NCI-H128 (cell line): Measurements from ENCODE around the gene FMO2.

Source experiments
- DNase-seq: peaks from one replicate; lab custom pipeline; 2025; ENCODE audit not compliant: unreplicated experiment; lab: John Stamatoyannopoulos, UW

FMO2 gene, protein sequence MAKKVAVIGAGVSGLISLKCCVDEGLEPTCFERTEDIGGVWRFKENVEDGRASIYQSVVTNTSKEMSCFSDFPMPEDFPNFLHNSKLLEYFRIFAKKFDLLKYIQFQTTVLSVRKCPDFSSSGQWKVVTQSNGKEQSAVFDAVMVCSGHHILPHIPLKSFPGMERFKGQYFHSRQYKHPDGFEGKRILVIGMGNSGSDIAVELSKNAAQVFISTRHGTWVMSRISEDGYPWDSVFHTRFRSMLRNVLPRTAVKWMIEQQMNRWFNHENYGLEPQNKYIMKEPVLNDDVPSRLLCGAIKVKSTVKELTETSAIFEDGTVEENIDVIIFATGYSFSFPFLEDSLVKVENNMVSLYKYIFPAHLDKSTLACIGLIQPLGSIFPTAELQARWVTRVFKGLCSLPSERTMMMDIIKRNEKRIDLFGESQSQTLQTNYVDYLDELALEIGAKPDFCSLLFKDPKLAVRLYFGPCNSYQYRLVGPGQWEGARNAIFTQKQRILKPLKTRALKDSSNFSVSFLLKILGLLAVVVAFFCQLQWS

DNA sequence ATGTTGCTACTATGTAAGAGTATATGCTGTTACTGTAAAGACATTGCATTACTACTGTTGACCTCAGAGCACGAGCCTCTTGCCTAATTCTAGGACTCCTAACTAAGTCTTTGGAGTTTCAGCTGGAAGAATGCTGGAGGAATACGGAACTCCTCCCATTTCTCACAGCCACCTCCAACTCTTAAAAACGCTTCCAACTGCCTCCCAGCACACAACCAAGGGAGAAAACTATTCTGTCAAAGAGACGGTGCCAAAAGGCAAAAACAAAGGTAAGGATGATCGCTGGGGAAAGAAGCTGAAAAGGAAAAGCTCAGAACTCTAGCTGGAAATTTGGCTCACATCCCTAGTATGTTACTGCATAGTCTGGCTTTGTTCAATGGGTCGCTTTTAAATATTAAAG, at the start of gene FMO2:
FMO2 (plus strand) TSS at position 210 of the 400 bp plus-strand sequence. CDS start 414 bp downstream, outside the sequence.
- DNase-seq, result no peak

GRCh38 chr1:171137580-171137979, 47.5 kb upstream of the FMO2 start:
- no peak for DNase-seq

- no peak for DNase-seq
Measured at GRCh38 chr1:171138980-171139379, 46.1 kb upstream of the FMO2 start.

GRCh38 chr1:171139890-171140289, 45.2 kb upstream of the FMO2 start:
- DNase-seq, result peak; percentile 67

DNA sequence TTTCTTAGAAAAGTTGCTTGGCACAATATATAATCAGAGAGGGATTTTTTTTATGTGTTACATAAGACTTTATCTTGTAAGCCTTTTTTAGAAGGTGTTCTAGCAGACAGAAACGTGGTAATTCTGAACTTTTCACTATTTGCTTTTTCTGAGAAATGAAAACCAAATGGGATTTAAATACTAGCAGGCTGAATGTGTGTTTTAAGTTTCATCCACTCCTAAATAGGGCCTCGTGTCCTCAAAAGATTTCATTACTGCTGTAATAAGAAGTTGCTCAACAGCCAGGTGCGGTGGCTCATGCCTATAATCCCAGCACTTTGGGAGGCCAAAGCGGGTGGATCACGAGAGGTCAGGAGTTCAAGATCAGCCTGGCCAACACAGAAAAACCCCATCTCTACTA, 44.7 kb upstream of the FMO2 start:
- no peak for DNase-seq

DNA sequence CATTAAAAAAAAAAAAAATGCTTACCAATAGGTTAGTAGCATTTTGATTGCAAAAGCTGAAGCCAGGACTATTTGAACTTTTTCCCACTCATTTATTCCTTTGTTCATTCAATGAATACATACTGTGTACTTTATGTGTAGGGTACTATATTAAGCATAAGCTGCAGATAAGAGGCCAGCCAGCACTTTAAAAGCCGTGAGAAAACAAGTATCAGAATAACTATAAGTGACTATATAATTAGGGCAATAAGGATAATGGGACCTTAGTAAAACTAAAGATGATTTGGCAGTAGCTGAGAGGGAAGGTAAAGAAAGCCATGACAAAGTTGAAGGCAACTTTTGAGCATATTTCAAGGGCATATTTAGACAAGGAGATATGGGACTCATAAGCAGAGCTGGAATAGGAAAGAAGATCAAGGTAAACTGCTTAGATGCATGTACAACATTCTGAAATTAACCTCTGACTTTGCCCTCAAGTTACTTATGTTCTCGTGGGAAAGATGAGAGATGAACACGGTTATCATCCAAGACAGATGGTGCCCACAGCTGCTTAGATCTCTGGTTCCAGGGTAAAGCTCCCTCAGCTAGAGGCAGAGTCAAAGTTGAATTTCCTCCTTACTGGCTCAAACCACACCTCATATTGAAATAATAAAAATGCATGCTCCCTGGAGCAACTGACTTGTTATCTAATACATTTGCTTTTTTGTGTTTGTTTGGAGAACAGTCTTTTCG, 44.0 kb upstream of the FMO2 start:
- no peak for DNase-seq

GRCh38 chr1:171141688-171142415, 43.2 kb upstream of the FMO2 start:
- no peak for DNase-seq

DNA sequence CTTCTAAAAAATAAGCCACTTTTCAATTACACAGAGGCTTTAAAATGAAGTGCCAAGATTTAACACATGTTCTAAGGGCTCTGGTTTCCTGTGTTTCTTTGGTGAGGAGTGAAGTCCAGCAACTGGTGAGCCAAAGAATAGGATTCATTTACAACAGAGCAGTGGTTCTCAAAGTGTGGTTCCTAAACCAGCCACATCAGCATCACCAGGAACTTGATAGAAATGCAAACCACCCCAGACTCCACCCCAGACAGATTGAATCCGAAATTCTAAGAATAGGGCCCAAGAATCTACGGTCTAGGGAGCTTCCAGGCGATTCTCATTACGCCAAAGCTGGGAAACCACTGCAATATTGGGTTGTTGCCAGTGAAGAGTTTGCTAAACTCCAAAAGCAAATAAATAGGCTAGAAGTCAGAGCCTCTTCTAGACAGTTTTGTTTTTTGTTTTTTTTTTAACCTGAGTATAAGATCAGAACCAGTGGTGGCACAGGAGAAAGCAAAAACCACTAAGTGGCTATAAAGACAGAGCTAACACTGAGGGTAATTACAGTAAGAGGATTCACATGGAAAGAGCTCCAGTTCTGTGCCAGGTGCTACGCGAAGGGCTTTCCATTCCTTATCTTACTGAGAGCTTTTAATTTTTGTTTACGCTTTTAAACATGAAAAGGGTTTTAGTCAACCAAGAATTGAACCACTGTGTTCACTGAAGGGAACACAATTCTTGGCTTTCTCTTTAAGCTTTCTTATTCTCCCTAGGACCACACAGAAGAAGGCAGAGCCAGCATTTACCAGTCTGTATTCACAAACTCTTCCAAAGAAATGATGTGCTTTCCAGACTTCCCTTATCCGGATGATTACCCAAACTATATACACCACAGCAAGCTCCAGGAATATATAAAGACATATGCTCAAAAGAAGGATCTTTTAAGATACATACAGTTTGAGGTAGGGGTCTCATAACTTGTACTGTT, 42.4 kb upstream of the FMO2 start:
- DNase-seq, result peak; percentile 91

- DNase-seq, result no peak
Measured at GRCh38 chr1:171150156-171150555, 34.9 kb upstream of the FMO2 start.

GRCh38 chr1:171152549-171152948, 32.6 kb upstream of the FMO2 start:
- no peak for DNase-seq

- no peak for DNase-seq
Measured at GRCh38 chr1:171155484-171155883, 29.6 kb upstream of the FMO2 start.

DNA sequence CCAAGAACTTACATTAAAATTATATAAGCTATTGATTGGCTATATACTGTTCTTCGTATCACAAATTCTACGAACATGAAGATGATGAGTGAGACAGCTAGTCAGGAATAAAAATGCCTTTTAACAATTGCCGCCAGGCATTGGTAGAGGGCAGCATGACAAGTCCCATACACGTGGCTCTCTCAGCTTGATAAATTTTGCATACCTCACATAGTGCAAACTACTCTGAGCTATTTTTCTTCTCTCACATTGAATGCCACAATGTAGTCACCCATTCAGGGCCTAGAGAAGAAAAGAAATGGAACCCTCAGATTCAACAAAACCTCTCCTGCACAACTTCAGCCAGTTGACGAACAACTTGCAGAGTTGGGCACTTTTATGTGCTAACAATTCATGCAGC, 27.0 kb upstream of the FMO2 start:
- DNase-seq, result no peak

GRCh38 chr1:171158551-171158950, 26.5 kb upstream of the FMO2 start:
- DNase-seq, result no peak

GRCh38 chr1:171159148-171159547, 26.0 kb upstream of the FMO2 start:
- DNase-seq, result no peak

- no peak for DNase-seq
Measured at GRCh38 chr1:171160211-171160610, 24.9 kb upstream of the FMO2 start.

DNA sequence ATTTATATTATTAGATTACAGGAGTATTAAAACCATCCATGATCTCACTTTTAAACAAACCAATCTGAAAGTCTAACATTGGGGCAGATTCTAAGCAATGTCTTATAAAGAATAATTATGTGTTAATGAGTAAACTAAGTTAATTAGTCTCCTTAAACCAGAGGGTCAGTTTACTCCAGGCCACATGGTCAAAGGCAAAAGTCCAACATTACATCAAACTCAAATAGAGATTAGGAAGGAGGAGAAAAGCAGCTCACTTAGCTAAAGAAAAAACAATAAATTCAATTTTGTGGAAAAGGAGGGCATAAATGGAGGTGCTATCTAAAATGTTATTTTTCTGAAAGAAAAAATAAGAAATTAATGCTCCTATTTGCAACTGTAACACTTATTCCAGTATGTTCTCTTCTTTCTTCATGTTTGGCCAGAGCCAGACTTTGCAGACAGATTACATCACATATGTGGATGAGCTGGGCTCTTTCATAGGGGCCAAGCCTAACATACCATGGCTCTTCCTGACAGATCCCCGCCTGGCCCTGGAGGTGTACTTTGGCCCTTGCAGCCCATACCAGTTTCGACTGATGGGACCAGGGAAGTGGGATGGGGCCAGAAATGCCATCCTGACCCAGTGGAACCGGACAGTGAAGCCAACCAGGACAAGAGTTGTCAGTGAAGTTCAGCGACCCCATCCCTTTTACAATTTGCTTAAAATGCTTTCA, 24.3 kb upstream of the FMO2 start:
- DNase-seq, result no peak

DNA sequence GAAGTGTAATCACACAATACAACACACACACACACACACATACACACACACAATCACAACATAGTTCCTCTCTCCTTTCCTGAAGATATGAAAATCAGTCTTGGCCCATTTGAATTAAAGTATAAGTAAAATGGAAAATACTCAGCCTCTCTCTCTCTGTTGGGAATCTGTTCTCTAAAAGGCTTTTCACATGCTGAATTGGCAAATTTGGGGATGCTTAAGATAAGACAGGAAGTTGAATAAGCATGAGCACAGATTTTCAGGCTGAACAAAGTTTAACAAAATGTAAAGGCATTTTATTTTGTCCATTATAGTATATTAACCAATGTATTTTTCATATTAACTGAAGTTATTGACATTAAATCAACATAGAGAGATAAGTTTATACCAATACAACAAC, 23.7 kb upstream of the FMO2 start:
- no peak for DNase-seq

- no peak for DNase-seq
Measured at GRCh38 chr1:171166361-171166760, 18.7 kb upstream of the FMO2 start.

GRCh38 chr1:171167785-171168184, 17.3 kb upstream of the FMO2 start:
- DNase-seq, result no peak

DNA sequence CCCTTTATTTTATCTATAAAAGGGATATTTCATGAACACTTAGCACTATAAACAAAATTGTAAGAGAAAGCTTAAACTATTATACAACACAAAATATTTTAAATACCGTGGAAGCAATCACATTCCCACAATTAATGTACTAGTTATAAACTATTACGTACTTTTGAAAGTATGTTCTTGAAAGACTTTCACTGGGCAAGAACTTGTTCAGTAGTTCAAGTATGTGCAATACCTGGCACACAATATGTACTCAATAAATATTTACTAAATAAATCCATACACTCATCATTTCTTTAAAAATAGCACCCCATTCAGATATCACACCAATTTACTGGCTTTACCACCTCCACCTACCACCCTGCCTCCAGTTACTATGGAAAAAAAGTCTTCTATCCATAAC, 12.6 kb upstream of the FMO2 start:
- no peak for DNase-seq
